Stimulated activated CD4-positive, alpha-beta T cell treated with anti-CD3 and anti-CD28 coated beads, Interleukin-1b, Interleukin-23, amount 100 ng/mL, for 4 hours (primary cell): Measurements from ENCODE around the gene PYHIN1.

ENCODE experiments used
- DNase-seq, 2 donors: peaks; one replicate each; pipeline ENCODE4 v3.0.0-alpha.2; 2020; ENCODE audit warnings: low read depth in 2 of 2

The PYHIN1 gene

DNA sequence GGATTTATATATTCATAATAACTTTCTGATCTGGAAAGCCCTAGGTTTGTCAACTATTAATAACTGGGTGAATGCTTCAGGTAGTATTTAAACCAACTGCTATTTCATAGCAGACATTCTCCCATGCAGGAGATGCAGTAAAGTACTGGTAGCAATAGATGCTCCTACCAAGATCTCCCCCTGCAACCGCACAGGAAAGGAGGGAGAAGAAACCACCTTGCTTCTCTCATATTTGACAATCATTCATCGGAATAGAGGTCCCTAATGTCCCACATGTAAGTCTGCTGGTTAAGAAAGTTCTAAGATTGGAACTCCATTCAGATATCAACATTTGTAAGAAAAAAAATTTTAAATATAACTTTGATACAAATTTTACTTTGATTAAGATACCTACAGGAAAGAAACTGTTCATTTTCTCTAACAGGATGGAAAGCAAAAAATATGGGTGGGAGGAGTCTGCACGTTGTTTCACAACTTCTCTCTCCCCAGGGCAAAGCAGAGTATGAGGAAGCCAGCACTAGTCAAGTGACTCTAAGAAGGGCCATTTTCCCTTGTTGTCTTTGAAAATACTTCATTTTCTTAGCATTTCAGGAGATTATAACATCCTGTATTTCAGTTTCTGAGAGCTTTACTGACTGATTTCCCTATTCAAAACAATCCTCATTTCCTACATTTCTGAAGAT lies at the start of gene PYHIN1:
Gene PYHIN1, plus strand, starts transcription at position 498 of the 683 bp plus-strand sequence. CDS start 5,359 bp downstream, outside the sequence.
- peak in 1 of 2 donors; percentile 9 for DNase-seq

DNA sequence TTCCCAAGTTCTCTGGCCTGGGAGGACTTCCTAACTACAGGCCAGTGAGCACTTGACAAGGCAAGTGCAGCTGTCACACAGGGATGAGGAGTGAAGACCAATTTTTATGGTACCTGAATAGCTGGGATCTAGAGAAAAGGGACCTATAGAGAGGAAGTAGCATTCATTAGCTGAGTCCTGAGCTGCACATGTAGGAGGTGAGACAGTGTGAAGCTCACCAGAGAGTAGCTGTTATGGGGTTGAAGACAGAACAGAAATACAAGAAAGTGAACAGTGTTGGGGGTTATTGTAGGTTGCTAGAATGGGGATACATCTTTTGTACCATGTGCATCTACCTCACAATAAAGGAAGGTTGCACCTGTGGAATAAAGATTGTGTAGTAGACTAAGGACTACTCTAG lies 37.7 kb upstream of the PYHIN1 start:
- no peak for DNase-seq

DNA sequence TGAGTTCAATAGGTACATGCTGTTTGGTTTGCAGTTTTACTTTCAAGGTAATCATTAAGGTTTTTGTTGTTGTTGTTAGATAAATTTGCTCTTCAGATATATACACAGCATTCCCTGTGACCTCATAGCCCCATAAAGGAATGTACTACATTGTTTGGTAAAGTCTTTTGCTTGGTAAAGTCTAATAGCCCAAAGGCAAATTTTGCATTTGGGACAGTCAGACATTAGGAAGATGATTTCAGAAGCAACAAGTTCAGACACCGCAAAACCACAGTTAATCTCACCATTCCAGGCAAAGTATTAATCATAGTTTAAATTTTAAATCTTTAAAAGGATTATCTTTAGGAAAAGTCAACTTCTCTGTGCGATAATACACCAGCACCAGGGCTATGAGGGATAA lies 32.6 kb upstream of the PYHIN1 start:
- DNase-seq = no peak

DNA sequence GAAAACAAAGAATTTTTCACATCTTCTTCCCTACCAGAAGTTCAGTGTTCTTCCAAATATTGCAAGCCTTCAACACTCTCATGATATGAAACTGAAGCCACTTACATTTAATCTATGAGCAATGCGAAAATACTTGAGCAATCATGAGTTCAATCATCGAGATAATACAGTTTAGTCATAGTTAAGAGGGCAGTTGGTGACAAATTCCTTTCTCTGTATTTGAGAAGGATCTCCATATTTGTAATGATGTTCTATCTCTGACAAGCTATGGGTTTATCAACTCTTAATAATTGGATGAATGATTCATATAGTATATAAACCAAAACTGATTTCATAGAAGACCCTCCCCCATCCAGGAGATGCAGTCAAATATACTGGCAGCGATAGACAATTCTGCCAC lies 29.7 kb upstream of the PYHIN1 start:
- DNase-seq = no peak

- DNase-seq = no peak
Observed at GRCh38 chr1:158916085-158916484, 15.3 kb upstream of the PYHIN1 start.

GRCh38 chr1:158924677-158925076 lies 6.7 kb upstream of the PYHIN1 start:
- DNase-seq = no peak

GRCh38 chr1:158930504-158930903 lies 848 bp upstream of the PYHIN1 start:
- peak in 1 of 2 donors; percentile 7 for DNase-seq

GRCh38 chr1:158932171-158932570 lies 819 bp downstream of the PYHIN1 start:
- DNase-seq = no peak

DNA sequence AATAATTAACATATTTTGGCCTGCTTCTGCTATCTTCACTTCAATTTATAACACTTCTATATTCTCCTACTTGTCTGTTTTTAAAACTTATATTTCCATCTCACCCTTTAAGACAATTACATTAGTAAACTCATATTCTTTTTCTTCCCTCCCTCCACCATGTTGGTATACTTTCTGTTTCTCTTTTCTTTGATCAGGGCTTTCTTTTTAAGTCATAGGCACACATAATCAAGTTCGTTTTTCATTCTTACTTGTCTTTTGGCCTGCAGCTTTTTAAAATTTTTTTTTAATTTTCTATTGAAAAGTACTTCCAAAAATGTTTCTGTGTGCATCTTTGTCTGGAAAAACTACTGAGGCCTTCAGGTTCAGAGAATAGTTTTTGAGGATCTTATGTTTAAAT lies 2.3 kb downstream of the PYHIN1 start:
- DNase-seq = no peak

DNA sequence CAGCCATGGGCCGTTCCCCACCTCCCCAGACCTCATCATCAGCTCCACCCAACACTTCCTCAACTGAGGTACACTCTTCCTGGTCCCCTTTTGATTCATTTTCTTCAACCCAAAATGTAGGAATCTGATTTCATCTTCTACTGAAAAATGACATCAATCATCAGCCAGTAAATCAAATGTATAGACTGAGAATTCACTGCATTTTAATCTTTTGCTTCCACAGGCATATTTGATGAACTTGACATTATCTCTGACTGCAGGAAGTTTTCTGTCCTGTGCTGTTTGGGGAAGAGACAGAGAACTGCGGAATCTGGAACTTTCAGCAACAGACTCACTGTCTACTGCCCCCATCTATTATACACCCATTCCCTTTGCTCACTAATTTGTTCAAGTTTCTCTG lies 7.8 kb downstream of the PYHIN1 start:
- no peak for DNase-seq

- DNase-seq = no peak
Observed at GRCh38 chr1:158941317-158941716, 10.0 kb downstream of the PYHIN1 start.

- no peak for DNase-seq
Observed at GRCh38 chr1:158942490-158942889, 11.1 kb downstream of the PYHIN1 start.

- DNase-seq = no peak
Observed at GRCh38 chr1:158943059-158943458, 11.7 kb downstream of the PYHIN1 start.

- DNase-seq = no peak
Observed at GRCh38 chr1:158945061-158945460, 13.7 kb downstream of the PYHIN1 start.

GRCh38 chr1:158946785-158947184 lies 15.4 kb downstream of the PYHIN1 start:
- no peak for DNase-seq

GRCh38 chr1:158951956-158952355 lies 20.6 kb downstream of the PYHIN1 start:
- DNase-seq = no peak

GRCh38 chr1:158952416-158952815 lies 21.1 kb downstream of the PYHIN1 start:
- no peak for DNase-seq

- no peak for DNase-seq
Observed at GRCh38 chr1:158961178-158961577, 29.8 kb downstream of the PYHIN1 start.

DNA sequence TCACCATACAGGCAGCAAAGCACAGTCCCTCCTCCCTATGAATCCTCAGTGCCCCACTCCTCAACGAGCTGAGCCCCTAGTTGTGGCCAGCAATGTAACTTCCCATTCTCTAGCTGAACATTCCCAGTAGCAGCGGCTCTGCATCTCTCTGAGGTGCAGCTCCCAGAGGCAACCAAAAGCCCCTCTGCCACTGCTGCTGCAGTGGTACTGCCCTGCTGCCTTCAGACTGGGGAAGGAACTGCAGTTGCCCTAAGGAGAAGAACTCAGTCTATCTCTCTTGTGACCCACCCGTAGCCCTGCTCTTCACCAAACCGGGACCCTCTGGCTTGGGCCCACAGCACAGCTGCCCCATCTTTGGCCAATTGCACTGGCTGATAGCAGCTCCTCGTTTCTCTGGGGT lies 31.6 kb downstream of the PYHIN1 start:
- DNase-seq = no peak

DNA sequence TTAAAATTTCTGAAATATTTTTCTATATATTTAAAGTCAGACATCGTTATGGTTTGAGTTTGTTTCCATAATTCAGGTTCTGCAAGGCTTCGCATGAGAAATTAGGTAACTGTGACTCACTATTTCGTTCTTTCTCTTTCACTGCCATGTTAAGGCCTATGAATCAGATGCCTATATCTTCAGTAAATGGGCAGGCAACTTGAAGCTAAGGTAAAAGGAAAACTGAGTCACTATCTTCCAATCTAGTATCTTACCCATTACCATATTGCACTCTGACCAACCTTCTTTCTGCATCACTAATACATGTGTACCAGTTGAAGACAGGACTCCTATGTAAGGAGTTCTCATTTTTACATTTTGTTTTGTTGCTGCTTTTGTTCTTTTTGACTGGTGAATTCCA lies 37.8 kb downstream of the PYHIN1 start:
- no peak for DNase-seq

DNA sequence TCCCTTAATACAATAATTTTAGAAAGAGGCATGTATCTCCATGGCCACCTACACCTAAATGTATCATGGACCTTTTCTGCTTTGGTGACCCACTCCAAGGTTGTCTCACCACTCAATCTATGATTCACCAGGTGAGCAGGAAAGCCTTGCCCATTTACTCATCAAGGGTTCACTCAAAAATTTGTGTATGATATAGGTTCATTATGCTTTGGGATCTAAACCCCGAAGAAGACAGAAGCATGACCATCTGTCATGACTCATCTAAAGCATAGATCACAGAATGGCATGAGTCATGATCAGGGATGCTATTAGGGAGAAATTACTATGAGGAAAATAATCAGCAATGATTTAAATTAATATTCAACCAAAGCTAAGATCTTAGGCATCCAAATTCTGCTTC lies 38.5 kb downstream of the PYHIN1 start:
- DNase-seq = no peak

DNA sequence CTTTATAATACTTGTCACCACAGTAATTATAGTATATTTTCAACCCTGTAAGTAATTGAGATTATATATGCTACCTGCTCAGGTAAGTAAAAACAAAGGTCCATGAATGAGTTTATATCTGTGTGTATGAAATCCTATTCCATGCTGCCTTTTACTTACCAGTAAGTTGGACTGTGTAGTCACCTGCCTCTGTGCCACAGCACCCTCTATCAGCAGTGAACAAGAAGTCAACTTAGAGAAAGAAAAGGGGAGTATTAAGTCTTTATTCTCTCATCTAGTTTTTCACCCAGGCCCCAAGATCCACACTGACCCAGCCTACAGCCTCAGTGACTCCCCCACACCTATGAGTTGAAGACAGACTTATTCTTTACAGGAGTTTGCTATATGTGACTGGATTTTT lies 41.5 kb downstream of the PYHIN1 start:
- no peak for DNase-seq

DNA sequence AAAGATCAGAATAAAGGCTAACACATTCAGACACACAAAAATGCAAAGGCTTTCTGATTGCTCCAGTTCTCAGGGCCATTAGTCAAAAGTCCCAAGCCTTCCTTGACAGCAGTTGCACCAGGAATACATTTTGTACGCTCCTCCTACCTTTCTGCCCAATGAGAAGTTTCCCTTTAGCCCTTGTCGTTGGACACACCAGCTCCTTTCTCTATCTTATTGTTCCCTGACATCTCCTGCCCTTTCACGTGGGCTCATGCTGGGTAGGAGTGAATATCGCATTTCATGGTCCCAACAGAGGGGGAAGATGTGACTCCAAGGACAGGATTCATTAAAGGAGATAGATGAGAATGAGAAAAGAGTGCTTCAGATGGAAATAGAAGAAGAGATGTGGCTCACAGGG lies 44.9 kb downstream of the PYHIN1 start:
- no peak for DNase-seq

GRCh38 chr1:158978730-158979129 lies 47.4 kb downstream of the PYHIN1 start:
- no peak for DNase-seq
